ENCODE data around the gene KLHL18.
"Not testable (repeated sequence)": the region's sequence is repeated elsewhere in the genome, so short reads cannot be mapped to it uniquely, and the experiment has no call there.

Gene KLHL18

DNA sequence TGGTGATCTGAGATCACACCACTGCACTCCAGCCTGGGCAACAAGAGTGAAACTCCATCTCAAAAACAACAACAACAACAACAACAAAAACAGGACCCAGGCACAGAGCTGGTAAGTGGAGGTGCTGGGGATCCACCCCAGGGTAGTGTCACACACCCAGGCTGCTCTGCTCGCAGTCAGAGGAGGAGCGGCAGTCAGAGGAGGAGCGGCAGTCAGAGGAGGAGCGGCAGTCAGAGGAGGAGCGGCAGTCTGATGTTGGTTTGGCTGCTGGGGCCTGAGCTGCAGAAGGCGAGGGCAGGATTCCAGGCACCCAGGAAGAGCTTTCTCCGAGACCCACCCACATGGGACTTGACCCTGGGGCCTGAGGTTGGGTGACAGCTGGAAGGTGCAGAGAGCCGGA is 87.3 kb downstream of the KLHL18 start:
- H3K36me3 ChIP-seq (ENCODE audit: insufficient read depth, low read length); H3K4me3 ChIP-seq (ENCODE audit: low read length); H3K9me3 ChIP-seq (replicated peaks; ENCODE audit: low read length); H3K27me3 ChIP-seq (ENCODE audit: control insufficient read depth, insufficient read depth, low read length); H3K9ac ChIP-seq (ENCODE audit: low read depth, low read length); H3K4me2 ChIP-seq (ENCODE audit: low read length); H3K4me1 ChIP-seq (ENCODE audit: control insufficient read depth, insufficient read depth, low read length): not testable (repeated sequence)

DNA sequence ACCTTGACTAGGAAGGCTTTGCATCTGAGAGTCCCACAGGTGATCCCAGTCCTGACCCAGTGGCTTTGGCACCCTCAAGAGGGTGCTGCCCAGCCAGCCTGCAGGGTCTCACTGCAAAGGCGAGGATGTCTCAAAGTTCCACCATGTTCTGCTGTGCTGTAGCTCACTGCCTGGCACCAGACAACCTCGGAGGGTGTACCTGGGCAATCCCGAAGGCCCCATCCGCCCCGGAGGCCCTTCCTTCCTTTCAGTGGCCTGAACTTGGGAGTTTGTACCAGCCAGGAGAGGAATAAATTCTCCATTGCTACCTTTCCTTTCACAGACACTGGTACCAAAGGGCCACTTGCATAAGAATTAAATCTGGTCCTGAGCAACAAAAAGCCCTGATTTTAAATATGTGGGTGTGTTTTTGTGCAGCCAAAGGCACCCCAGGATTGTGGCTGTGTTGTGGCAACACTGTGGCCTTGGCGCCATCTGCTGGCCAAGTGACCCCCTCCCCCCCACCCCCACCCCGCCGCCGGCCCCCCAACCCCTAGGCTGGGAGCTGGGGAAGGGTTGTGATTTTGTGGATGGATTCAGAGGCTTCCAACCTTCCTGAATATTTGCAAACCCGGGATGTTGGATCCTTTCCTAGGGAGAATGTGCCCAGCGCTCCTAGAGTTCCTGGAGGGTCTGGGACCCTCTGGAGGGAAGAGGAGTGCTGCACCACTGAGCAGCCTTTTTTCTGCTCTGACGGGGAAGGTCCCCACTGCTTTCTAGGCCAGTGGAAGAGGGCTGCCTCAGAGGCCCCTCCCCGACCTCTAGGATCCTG is 88.3 kb downstream of the KLHL18 start:
- Histone ChIP-seq H3K4me2 (ENCODE audit: low read length) (no peak overlapping the region), H3K36me3 (ENCODE audit: insufficient read depth, low read length) (no peaks in the 10 kb centered on the region), H3K4me3 (ENCODE audit: low read length) (no peak overlapping the region), H3K9ac (ENCODE audit: low read depth, low read length) (no peak overlapping the region), H3K27me3 (ENCODE audit: control insufficient read depth, insufficient read depth, low read length) (no peaks in the 10 kb centered on the region), H3K9me3 (replicated peaks; ENCODE audit: low read length) (no peaks in the 10 kb centered on the region), H3K4me1 (ENCODE audit: control insufficient read depth, insufficient read depth, low read length) (no peaks in the 10 kb centered on the region)

DNA sequence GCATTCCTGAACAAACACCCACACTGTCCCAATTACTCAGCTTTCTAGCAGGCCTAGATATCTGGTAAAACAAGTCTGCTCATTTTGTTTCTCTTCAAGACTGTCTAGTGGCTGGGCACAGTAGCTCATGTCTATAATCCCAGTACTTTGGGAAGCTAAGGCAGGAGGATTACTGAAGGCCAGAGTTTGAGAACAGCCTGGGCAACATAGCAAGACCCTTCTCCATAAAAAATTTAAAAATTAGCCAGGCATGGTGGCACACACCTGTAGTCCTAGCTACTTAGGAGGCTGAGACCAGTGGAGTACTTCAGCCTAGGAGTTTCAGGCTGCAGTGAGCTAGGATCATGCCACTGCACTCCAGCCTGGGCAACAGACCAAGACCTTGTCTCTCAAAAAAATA is 91.8 kb downstream of the KLHL18 start:
- no peak overlapping the region for H3K9ac ChIP-seq (ENCODE audit: low read depth, low read length)
- peaks cover 2% of the 10 kb centered on the region for H3K4me1 ChIP-seq (ENCODE audit: control insufficient read depth, insufficient read depth, low read length)
- no peaks in the 10 kb centered on the region for H3K9me3 ChIP-seq (replicated peaks; ENCODE audit: low read length)
- no peak overlapping the region for H3K4me2 ChIP-seq (ENCODE audit: low read length)
- no peak overlapping the region for H3K4me3 ChIP-seq (ENCODE audit: low read length)
- no peaks in the 10 kb centered on the region for H3K27me3 ChIP-seq (ENCODE audit: control insufficient read depth, insufficient read depth, low read length)
- no peaks in the 10 kb centered on the region for H3K36me3 ChIP-seq (ENCODE audit: insufficient read depth, low read length)

DNA sequence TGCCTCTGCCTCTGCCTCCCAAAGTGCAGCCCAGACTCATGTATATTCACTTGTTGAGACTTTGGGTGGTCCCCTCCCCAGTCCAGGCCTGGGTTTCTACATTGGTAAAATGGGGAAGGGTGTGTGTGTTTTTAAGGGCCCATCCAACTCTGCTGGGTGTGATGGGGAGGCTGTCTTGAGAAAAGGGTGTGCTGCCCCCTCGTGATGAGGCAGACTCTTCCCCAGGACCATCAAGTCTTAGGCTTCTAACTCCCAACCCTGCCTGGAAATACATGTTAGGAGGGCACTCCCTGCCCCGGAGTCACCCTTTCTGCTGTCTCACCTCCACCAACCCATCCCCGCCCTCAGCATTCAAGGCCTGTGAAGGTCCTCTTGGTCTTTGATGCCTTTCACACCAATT is 93.6 kb downstream of the KLHL18 start:
- Histone ChIP-seq H3K9me3 (replicated peaks; ENCODE audit: low read length) (no peaks in the 10 kb centered on the region), H3K4me3 (ENCODE audit: low read length) (no peak overlapping the region), H3K4me2 (ENCODE audit: low read length) (no peak overlapping the region), H3K27me3 (ENCODE audit: control insufficient read depth, insufficient read depth, low read length) (no peaks in the 10 kb centered on the region), H3K36me3 (ENCODE audit: insufficient read depth, low read length) (no peaks in the 10 kb centered on the region), H3K9ac (ENCODE audit: low read depth, low read length) (no peak overlapping the region), H3K4me1 (ENCODE audit: control insufficient read depth, insufficient read depth, low read length) (peaks cover 6% of the 10 kb centered on the region)

DNA sequence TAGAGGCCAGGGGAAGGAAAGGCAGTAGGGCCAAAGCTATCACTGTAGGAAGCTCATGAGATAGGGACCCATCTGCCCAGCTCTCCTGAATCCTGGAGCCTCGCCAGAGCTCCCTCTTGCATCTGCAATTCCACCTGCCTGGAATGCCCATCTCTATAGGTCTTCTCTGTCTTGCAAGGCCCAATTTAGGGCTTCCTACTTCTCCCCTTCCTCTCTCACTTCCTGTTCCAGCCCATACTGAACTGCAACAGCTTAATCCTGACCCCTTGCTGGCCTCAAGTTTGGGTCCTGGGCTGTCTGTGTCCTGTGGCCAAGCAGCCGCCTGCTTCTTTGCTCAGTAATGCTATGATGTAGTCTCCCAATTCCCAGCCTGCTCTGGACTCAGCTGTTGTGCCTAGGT is 94.4 kb downstream of the KLHL18 start:
- no peak overlapping the region for H3K4me3 ChIP-seq (ENCODE audit: low read length)
- H3K4me1 ChIP-seq (ENCODE audit: control insufficient read depth, insufficient read depth, low read length) = peaks cover 10% of the 10 kb centered on the region
- no peak overlapping the region for H3K9ac ChIP-seq (ENCODE audit: low read depth, low read length)
- no peaks in the 10 kb centered on the region for H3K9me3 ChIP-seq (replicated peaks; ENCODE audit: low read length)
- H3K4me2 ChIP-seq (ENCODE audit: low read length) = no peak overlapping the region
- no peaks in the 10 kb centered on the region for H3K27me3 ChIP-seq (ENCODE audit: control insufficient read depth, insufficient read depth, low read length)
- no peaks in the 10 kb centered on the region for H3K36me3 ChIP-seq (ENCODE audit: insufficient read depth, low read length)

DNA sequence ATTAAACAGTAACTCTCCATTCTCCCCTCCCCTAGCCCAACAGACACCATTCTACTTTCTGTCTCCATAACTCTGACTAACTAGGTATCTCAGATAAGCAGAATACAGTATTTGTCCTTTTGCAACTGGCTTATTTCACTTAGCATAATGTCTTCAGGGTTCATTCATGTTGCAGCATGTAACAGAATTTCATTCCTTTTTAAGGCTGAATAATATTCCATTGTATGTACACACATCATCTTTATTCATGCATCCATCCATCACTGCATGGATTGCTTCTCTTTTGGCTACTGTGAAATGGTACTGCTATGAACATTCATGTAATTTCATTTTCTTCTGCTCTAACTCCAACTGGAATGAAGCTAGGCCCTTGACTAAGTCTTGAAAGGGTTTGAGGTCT is 96.1 kb downstream of the KLHL18 start:
- no peaks in the 10 kb centered on the region for H3K9me3 ChIP-seq (replicated peaks; ENCODE audit: low read length)
- peaks cover 15% of the 10 kb centered on the region for H3K4me1 ChIP-seq (ENCODE audit: control insufficient read depth, insufficient read depth, low read length)
- H3K27me3 ChIP-seq (ENCODE audit: control insufficient read depth, insufficient read depth, low read length) = no peaks in the 10 kb centered on the region
- H3K4me2 ChIP-seq (ENCODE audit: low read length) = no peak overlapping the region
- no peak overlapping the region for H3K9ac ChIP-seq (ENCODE audit: low read depth, low read length)
- H3K4me3 ChIP-seq (ENCODE audit: low read length) = no peak overlapping the region
- H3K36me3 ChIP-seq (ENCODE audit: insufficient read depth, low read length) = peaks cover 5% of the 10 kb centered on the region

DNA sequence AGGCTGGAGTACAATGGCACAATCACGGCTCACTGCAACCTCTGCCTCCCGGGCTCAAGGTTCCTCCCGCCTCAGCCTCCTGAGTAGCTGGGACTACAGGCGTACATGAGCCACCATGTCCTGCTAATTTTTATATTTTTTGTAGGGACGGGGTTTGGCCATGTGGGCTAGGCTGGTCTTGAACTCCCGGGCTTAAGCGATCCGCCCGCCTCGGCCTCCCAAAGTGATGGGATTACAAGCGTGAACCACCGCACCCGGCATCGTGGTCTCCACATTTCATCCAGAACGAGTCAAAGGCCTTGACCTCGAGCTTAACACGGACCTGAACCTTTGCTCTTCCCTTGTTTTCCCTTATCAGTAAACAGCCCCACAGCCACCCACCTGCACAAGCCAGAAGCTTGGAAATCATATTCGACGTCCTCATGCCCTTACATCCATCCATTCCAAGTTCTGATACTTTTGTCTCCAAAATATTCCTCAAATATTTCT is 96.7 kb downstream of the KLHL18 start:
- Histone ChIP-seq H3K9ac (ENCODE audit: low read depth, low read length) (peak overlapping the region; percentile 97), H3K4me1 (ENCODE audit: control insufficient read depth, insufficient read depth, low read length) (peaks cover 15% of the 10 kb centered on the region), H3K4me2 (ENCODE audit: low read length) (peak overlapping the region; percentile 98), H3K9me3 (replicated peaks; ENCODE audit: low read length) (no peaks in the 10 kb centered on the region), H3K36me3 (ENCODE audit: insufficient read depth, low read length) (peaks cover 5% of the 10 kb centered on the region), H3K4me3 (ENCODE audit: low read length) (peak overlapping the region; percentile 85), H3K27me3 (ENCODE audit: control insufficient read depth, insufficient read depth, low read length) (no peaks in the 10 kb centered on the region)

DNA sequence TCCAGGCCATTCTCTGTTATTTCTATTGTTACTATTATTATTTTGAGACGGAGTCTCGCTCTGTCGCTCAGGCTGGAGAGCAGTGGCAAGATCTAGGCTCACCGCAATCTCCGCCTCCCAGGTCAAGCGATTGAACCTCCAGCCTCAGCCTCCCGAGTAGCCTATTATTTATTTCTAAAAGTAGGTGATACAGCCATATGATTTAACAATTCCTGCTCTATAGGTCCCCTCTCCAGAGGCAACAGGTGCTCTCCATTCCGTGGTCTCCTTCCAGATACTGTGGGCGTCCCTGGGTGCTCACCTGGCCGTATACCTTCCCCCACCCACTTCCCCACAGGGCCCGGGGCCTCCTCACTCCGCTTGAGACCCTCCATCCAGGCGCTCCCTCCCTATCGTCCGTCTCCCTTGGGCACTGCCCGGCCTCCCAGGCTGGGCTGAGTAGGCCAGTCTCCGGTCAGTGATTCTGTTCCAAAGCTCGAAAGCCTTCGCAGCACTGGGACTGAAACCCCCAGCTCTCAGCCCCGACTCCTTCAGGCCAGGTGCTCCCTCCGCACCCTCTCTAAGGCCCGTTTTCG is 97.4 kb downstream of the KLHL18 start:
- Histone ChIP-seq H3K9ac (ENCODE audit: low read depth, low read length) (peak overlapping the region; percentile 97), H3K36me3 (ENCODE audit: insufficient read depth, low read length) (peaks cover 8% of the 10 kb centered on the region), H3K9me3 (replicated peaks; ENCODE audit: low read length) (no peaks in the 10 kb centered on the region), H3K27me3 (ENCODE audit: control insufficient read depth, insufficient read depth, low read length) (no peaks in the 10 kb centered on the region), H3K4me3 (ENCODE audit: low read length) (peak overlapping the region; percentile 85), H3K4me2 (ENCODE audit: low read length) (peak overlapping the region; percentile 98), H3K4me1 (ENCODE audit: control insufficient read depth, insufficient read depth, low read length) (peaks cover 15% of the 10 kb centered on the region)

DNA sequence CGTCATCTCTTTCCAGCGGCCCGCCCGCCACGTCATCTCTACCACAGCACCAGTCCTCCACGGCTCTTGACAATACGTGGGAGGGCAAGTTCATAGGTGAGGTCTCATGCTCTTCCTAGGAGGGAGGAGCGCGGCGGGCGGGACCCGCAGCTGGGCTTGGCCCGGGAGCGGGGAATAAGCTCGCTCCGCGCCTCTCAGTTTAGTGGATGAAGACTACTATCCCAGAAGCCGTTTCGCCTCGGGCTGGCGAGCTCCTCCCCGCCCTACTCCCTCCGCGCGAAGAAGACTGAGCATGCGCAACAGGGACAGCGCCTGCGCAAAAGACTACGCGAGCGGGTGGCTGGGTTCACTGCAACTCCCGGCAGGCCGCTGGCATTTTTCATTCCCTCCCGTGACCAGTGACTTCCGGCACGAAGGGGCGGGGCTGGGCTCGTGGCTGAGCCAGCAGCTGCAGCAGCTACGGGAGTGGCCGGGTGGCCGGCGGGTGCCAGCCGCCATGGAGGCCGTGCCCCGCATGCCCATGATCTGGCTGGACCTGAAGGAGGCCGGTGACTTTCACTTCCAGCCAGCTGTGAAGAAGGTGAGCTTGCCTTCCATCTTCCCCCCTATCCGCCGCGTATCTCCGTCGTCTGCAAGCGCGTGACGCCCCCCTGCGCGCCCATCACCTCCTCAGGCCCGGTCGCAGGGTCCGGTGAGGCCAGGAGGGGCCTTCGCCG is 98.0 kb downstream of the KLHL18 start, which contains the start of gene PTPN23:
TSS of gene PTPN23 (plus strand) at position 421 of the 716 bp plus-strand sequence. CDS start at position 497, 76 bp downstream.
- Histone ChIP-seq H3K4me3 (ENCODE audit: low read length) (peak within 1 kb of the TSS; percentile 85), H3K36me3 (ENCODE audit: insufficient read depth, low read length) (peaks cover 8% of the 10 kb centered on the region), H3K27me3 (ENCODE audit: control insufficient read depth, insufficient read depth, low read length) (no peaks in the 10 kb centered on the region), H3K4me1 (ENCODE audit: control insufficient read depth, insufficient read depth, low read length) (peaks cover 15% of the 10 kb centered on the region), H3K4me2 (ENCODE audit: low read length) (peak within 1 kb of the TSS; percentile 98), H3K9me3 (replicated peaks; ENCODE audit: low read length) (no peaks in the 10 kb centered on the region), H3K9ac (ENCODE audit: low read depth, low read length) (peak within 1 kb of the TSS; percentile 97)

DNA sequence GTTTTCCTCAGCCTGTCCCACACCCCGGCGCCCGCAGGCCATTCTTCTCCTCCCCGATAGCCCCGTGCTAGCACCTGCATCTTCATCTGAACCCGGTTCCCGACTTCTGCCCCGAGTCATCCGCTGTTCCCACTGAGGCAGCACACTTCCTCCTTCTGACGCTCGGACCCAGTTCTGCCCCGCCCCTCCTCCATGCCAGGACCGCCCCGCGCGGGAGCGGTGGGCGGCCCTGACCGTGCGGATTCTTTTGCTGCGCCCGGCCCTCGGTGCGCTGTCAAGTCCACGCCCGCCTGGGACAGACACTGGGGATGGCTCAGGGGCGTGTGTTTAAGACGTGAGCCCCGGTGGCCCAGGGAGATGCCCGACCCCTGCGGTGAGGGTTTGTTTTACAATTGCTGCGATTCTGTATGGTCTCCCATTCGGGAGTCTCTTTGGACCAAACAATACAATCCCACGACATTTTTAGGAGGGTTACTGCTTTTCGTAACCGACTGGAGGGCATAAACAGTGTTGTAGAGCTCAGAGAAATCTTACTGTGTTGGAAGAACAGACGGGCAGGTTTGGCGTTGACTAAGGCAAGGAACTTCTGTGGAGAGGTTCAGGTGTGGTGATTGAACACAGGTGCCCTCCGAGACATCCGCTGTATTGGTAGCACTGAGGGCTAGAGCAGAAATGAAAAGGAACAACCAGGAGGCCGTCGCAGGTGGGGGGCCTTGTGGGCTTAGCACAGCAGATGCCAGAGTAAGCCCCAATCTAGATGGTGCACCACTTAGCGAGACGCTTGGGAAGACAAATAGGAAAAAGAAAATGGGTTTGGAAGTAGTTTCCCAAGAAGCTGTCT is 98.8 kb downstream of the KLHL18 start:
- H3K4me2 ChIP-seq (ENCODE audit: low read length) = peak overlapping the region; percentile 86
- no peaks in the 10 kb centered on the region for H3K27me3 ChIP-seq (ENCODE audit: control insufficient read depth, insufficient read depth, low read length)
- peak overlapping the region; percentile 97 for H3K9ac ChIP-seq (ENCODE audit: low read depth, low read length)
- H3K4me3 ChIP-seq (ENCODE audit: low read length) = peak overlapping the region; percentile 85
- H3K4me1 ChIP-seq (ENCODE audit: control insufficient read depth, insufficient read depth, low read length) = peaks cover 15% of the 10 kb centered on the region
- H3K36me3 ChIP-seq (ENCODE audit: insufficient read depth, low read length) = peaks cover 8% of the 10 kb centered on the region
- no peaks in the 10 kb centered on the region for H3K9me3 ChIP-seq (replicated peaks; ENCODE audit: low read length)

DNA sequence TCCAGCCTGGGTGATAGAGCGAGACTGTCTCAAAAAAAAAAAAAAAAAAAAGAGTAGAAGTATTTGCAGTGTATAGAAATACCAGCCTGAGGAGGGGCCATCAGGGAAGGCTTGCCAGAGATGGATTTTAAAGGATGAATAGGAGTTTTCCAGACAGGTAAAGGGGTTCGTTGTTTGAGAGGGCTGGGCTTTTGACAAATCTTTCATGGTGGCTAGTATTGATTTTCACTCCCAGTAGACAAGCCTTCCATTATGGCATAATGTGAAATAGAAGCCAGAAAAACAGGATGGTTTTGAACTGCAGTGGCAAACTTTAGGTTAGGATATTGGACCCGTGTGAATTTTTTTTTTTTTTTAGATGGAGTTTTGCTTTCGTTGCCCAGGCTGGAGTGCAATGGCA is 101.7 kb downstream of the KLHL18 start:
- Histone ChIP-seq H3K4me2 (ENCODE audit: low read length) (no peak overlapping the region), H3K27me3 (ENCODE audit: control insufficient read depth, insufficient read depth, low read length) (no peaks in the 10 kb centered on the region), H3K4me3 (ENCODE audit: low read length) (no peak overlapping the region), H3K4me1 (ENCODE audit: control insufficient read depth, insufficient read depth, low read length) (peaks cover 15% of the 10 kb centered on the region), H3K9me3 (replicated peaks; ENCODE audit: low read length) (no peaks in the 10 kb centered on the region), H3K9ac (ENCODE audit: low read depth, low read length) (no peak overlapping the region), H3K36me3 (ENCODE audit: insufficient read depth, low read length) (peaks cover 8% of the 10 kb centered on the region)

Measured in skeletal muscle satellite cell (primary cell).